SK-N-SH treated with all-trans-retinoic acid at 6 μM for 48 hours (cell line): ENCODE data around the gene ATP9A.

Experiments
- ARNTL ChIP-seq: fragments of 450-650 bp; formaldehyde crosslinking; IDR thresholded peaks from 2 replicates; pipeline ENCODE4 v1.5.0; 2020; ENCODE audit warnings: low read depth, mild to moderate bottlenecking, moderate library complexity, borderline replicate concordance
- BACH2 ChIP-seq: fragments of 250-450 bp; sonication (Bioruptor Pico); IDR thresholded peaks from 2 replicates; pipeline ENCODE4 v1.9.0; 2021; ENCODE audit warnings: mild to moderate bottlenecking, borderline replicate concordance
- CSDC2 ChIP-seq: fragments of 250-450 bp; sonication (Bioruptor Pico); IDR thresholded peaks from 2 replicates; pipeline ENCODE4 v1.5.0; 2020; ENCODE audit warnings: mild to moderate bottlenecking, moderate library complexity
- ESRRG ChIP-seq: fragments of 250-450 bp; sonication (Bioruptor Pico); IDR thresholded peaks from 2 replicates; pipeline ENCODE4 v1.6.1; 2021; ENCODE audit warnings: mild to moderate bottlenecking
- GLIS3 ChIP-seq: fragments of 250-450 bp; sonication (Bioruptor Pico); IDR thresholded peaks from 2 replicates; pipeline ENCODE4 v1.5.0; 2020; ENCODE audit warnings: mild to moderate bottlenecking, moderate library complexity
- ISL1 ChIP-seq: fragments of 250-450 bp; sonication (Bioruptor Pico); IDR thresholded peaks from 2 replicates; pipeline ENCODE4 v2.1.2; 2022; ENCODE audit warnings: mild to moderate bottlenecking, moderate library complexity
- RARB ChIP-seq: fragments of 250-450 bp; sonication (Bioruptor Pico); IDR thresholded peaks from 2 replicates; pipeline ENCODE4 v1.8.0; 2021; ENCODE audit warnings: mild to moderate bottlenecking, moderate library complexity
- TOX ChIP-seq: fragments of 250-450 bp; sonication (Bioruptor Pico); IDR thresholded peaks from 2 replicates; pipeline ENCODE4 v1.8.0; 2021; ENCODE audit warnings: mild to moderate bottlenecking, moderate library complexity, borderline replicate concordance
- ZFP3 ChIP-seq: fragments of 250-450 bp; sonication (Bioruptor Pico); IDR thresholded peaks from 2 replicates; pipeline ENCODE4 v1.5.0; 2020; ENCODE audit warnings: mild to moderate bottlenecking, moderate library complexity
- ZNF70 ChIP-seq: fragments of 450-650 bp; formaldehyde crosslinking; IDR thresholded peaks from 2 replicates; pipeline ENCODE4 v1.5.0; 2020; ENCODE audit warnings: mild to moderate bottlenecking, moderate library complexity
- TF ChIP-seq, protein P1 (sequence below): fragments of 250-450 bp; sonication (Bioruptor Pico); IDR thresholded peaks from 2 replicates; pipeline ENCODE4 v1.5.1; 2020; ENCODE audit warnings: low read depth, mild to moderate bottlenecking, moderate library complexity
- TF ChIP-seq, protein P2 (sequence below): fragments of 250-450 bp; sonication (Bioruptor Pico); IDR thresholded peaks from 2 replicates; pipeline ENCODE4 v1.8.0; 2020; ENCODE audit warnings: mild to moderate bottlenecking, moderate library complexity, borderline replicate concordance
- TF ChIP-seq, protein P3 (sequence below): fragments of 250-450 bp; sonication (Bioruptor Pico); IDR thresholded peaks from 2 replicates; pipeline ENCODE4 v1.5.0; 2020; ENCODE audit warnings: mild to moderate bottlenecking, moderate library complexity

DNA sequence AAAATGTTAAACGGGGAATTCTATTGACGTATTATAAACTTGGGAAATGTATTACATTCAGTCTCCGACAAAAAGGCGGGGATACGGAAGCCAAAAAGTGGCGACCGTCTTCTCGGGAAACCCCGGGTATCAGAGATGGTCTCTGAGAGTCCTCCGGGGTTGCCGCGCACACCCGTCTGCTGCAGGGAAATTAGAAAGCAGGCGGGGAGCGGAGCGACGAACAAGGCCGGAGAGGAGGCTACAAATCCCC, 32.6 kb upstream of the ATP9A start:
- TF ChIP-seq GLIS3 (CRISPR knock-in tag) (no peak), RARB (CRISPR knock-in tag) (no peak), CSDC2 (no peak), BACH2 (CRISPR knock-in tag) (no peak), ZFP3 (CRISPR knock-in tag) (no peak), ARNTL (CRISPR knock-in tag) (no peak), ZNF70 (no peak), ISL1 (CRISPR knock-in tag) (no peak), TOX (CRISPR knock-in tag) (no peak), ESRRG (CRISPR knock-in tag) (no peak)
- TF ChIP-seq, protein P1, sequence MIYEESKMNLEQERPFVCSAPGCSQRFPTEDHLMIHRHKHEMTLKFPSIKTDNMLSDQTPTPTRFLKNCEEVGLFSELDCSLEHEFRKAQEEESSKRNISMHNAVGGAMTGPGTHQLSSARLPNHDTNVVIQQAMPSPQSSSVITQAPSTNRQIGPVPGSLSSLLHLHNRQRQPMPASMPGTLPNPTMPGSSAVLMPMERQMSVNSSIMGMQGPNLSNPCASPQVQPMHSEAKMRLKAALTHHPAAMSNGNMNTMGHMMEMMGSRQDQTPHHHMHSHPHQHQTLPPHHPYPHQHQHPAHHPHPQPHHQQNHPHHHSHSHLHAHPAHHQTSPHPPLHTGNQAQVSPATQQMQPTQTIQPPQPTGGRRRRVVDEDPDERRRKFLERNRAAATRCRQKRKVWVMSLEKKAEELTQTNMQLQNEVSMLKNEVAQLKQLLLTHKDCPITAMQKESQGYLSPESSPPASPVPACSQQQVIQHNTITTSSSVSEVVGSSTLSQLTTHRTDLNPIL = no peak
- TF ChIP-seq, protein P2, sequence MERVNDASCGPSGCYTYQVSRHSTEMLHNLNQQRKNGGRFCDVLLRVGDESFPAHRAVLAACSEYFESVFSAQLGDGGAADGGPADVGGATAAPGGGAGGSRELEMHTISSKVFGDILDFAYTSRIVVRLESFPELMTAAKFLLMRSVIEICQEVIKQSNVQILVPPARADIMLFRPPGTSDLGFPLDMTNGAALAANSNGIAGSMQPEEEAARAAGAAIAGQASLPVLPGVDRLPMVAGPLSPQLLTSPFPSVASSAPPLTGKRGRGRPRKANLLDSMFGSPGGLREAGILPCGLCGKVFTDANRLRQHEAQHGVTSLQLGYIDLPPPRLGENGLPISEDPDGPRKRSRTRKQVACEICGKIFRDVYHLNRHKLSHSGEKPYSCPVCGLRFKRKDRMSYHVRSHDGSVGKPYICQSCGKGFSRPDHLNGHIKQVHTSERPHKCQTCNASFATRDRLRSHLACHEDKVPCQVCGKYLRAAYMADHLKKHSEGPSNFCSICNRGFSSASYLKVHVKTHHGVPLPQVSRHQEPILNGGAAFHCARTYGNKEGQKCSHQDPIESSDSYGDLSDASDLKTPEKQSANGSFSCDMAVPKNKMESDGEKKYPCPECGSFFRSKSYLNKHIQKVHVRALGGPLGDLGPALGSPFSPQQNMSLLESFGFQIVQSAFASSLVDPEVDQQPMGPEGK (CRISPR knock-in tag) = no peak
- TF ChIP-seq, protein P3, sequence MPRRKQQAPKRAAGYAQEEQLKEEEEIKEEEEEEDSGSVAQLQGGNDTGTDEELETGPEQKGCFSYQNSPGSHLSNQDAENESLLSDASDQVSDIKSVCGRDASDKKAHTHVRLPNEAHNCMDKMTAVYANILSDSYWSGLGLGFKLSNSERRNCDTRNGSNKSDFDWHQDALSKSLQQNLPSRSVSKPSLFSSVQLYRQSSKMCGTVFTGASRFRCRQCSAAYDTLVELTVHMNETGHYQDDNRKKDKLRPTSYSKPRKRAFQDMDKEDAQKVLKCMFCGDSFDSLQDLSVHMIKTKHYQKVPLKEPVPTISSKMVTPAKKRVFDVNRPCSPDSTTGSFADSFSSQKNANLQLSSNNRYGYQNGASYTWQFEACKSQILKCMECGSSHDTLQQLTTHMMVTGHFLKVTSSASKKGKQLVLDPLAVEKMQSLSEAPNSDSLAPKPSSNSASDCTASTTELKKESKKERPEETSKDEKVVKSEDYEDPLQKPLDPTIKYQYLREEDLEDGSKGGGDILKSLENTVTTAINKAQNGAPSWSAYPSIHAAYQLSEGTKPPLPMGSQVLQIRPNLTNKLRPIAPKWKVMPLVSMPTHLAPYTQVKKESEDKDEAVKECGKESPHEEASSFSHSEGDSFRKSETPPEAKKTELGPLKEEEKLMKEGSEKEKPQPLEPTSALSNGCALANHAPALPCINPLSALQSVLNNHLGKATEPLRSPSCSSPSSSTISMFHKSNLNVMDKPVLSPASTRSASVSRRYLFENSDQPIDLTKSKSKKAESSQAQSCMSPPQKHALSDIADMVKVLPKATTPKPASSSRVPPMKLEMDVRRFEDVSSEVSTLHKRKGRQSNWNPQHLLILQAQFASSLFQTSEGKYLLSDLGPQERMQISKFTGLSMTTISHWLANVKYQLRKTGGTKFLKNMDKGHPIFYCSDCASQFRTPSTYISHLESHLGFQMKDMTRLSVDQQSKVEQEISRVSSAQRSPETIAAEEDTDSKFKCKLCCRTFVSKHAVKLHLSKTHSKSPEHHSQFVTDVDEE (CRISPR knock-in tag) = no peak
